Measurements from ENCODE around the gene PLG. TPM values are rescaled to one million over a fixed set of nuclear protein-coding genes. Genes with fewer than 3 reads are reported as not detected.
"Not testable (repeated sequence)": the region's sequence is repeated elsewhere in the genome, so short reads cannot be mapped to it uniquely, and the experiment has no call there.

Gene PLG
- total RNA-seq, 1 donor from 2014 or later = 0.16 TPM

- Mint-ChIP-seq H3K27me3 (ENCODE audit: low read depth) (no peaks in the 10 kb centered on the region), H3K4me1 (peaks cover 8% of the 10 kb centered on the region), H3K9me3 (no peaks in the 10 kb centered on the region)
Measured at GRCh38 chr6:160775792-160776580, 73.9 kb downstream of the PLG start.

GRCh38 chr6:160779095-160779494 is 77.1 kb downstream of the PLG start:
- not testable (repeated sequence) for H3K27me3 Mint-ChIP-seq (ENCODE audit: low read depth); DNase-seq (ENCODE audit: low spot score in 2 of 2, unreplicated experiment in 2 of 2); H3K36me3 Mint-ChIP-seq; H3K4me1 Mint-ChIP-seq; H3K4me3 Mint-ChIP-seq; H3K9me3 Mint-ChIP-seq; H3K27ac Mint-ChIP-seq

More at GRCh38 chr6:160775792-160776580, 73.9 kb downstream of the PLG start:
- Mint-ChIP-seq H3K4me3 (no peak overlapping the region), H3K27ac (no peak overlapping the region), H3K36me3 (no peaks in the 10 kb centered on the region)
- no peak for TF ChIP-seq CTCF (IDR thresholded peaks at IDR 0.05; ENCODE audit: unreplicated experiment)
- DNase-seq (ENCODE audit: low spot score in 2 of 2, unreplicated experiment in 2 of 2) = no peak

GRCh38 chr6:160780656-160781055 is 78.6 kb downstream of the PLG start:
- not testable (repeated sequence) for H3K4me1 Mint-ChIP-seq; H3K27me3 Mint-ChIP-seq (ENCODE audit: low read depth); DNase-seq (ENCODE audit: low spot score in 2 of 2, unreplicated experiment in 2 of 2); H3K4me3 Mint-ChIP-seq; H3K9me3 Mint-ChIP-seq; H3K36me3 Mint-ChIP-seq; H3K27ac Mint-ChIP-seq

- no peak for DNase-seq (ENCODE audit: low spot score in 2 of 2, unreplicated experiment in 2 of 2)
- TF ChIP-seq CTCF (IDR thresholded peaks at IDR 0.05; ENCODE audit: unreplicated experiment) = no peak
- Mint-ChIP-seq H3K4me1 (peaks cover under 1% of the 10 kb centered on the region), H3K27ac (no peak overlapping the region), H3K36me3 (no peaks in the 10 kb centered on the region), H3K4me3 (no peak overlapping the region), H3K27me3 (ENCODE audit: low read depth) (no peaks in the 10 kb centered on the region), H3K9me3 (no peaks in the 10 kb centered on the region)
Measured at GRCh38 chr6:160781298-160781697, 79.3 kb downstream of the PLG start.

- Mint-ChIP-seq H3K9me3 (no peaks in the 10 kb centered on the region), H3K27ac (no peak overlapping the region), H3K36me3 (no peaks in the 10 kb centered on the region), H3K4me1 (peaks cover 4% of the 10 kb centered on the region), H3K4me3 (no peak overlapping the region), H3K27me3 (ENCODE audit: low read depth) (no peaks in the 10 kb centered on the region)
- no peak for DNase-seq (ENCODE audit: low spot score in 2 of 2, unreplicated experiment in 2 of 2)
- no peak for TF ChIP-seq CTCF (IDR thresholded peaks at IDR 0.05; ENCODE audit: unreplicated experiment)
Measured at GRCh38 chr6:160782228-160782627, 80.2 kb downstream of the PLG start.

GRCh38 chr6:160783741-160784140 is 81.7 kb downstream of the PLG start:
- Mint-ChIP-seq H3K36me3 (no peaks in the 10 kb centered on the region), H3K4me3 (no peak overlapping the region), H3K4me1 (peaks cover 13% of the 10 kb centered on the region), H3K27me3 (ENCODE audit: low read depth) (no peaks in the 10 kb centered on the region), H3K9me3 (no peaks in the 10 kb centered on the region), H3K27ac (no peak overlapping the region)
- TF ChIP-seq CTCF (IDR thresholded peaks at IDR 0.05; ENCODE audit: unreplicated experiment) = no peak
- DNase-seq (ENCODE audit: low spot score in 2 of 2, unreplicated experiment in 2 of 2) = no peak

GRCh38 chr6:160788126-160788525 is 86.1 kb downstream of the PLG start:
- not testable (repeated sequence) for H3K27me3 Mint-ChIP-seq (ENCODE audit: low read depth)
- peaks cover 19% of the 10 kb centered on the region for H3K4me1 Mint-ChIP-seq

More at GRCh38 chr6:160788126-160788525, 86.1 kb downstream of the PLG start:
- not testable (repeated sequence) for H3K9me3 Mint-ChIP-seq; DNase-seq (ENCODE audit: low spot score in 2 of 2, unreplicated experiment in 2 of 2); H3K36me3 Mint-ChIP-seq; H3K27ac Mint-ChIP-seq; H3K4me3 Mint-ChIP-seq
